ENCODE data around the gene EN1. TPM values are rescaled to one million over a fixed set of nuclear protein-coding genes. Genes with fewer than 3 reads are reported as not detected.

EN1 gene
- total RNA-seq, 1 experiment from 2014 or later: not detected

DNA sequence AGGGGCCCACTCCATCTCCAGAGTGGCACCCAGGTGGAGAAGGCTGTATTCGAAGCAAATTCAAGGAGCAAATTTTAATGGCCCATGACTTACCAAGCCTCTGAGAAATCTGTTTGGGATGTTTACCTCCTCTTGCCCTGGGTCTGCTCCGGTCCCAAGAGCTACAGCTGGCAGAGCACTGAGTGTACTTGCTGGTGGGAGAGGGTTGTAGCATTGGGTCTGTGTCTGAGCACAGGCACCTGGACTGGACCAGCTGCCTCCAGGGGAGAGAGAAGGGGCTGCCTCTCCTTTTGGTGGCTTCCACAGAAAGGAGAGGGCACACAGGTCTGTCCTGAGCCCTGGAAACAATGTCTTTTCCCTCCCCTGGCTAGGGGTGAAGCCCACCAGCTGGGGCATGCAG is 9.8 kb downstream of the EN1 start:
- no peak for TF ChIP-seq EZH2 (IDR thresholded peaks at IDR 0.05)
- TF ChIP-seq POLR2AphosphoS5 (IDR thresholded peaks at IDR 0.05; ENCODE audit: low read depth, low read length): no peak
- TF ChIP-seq RAD21 (IDR thresholded peaks at IDR 0.05; ENCODE audit: low read depth): no peak
- Histone ChIP-seq H3K4me2 (ENCODE audit: low read length) (no peak overlapping the region), H3K36me3 (ENCODE audit: control insufficient read depth in 1 of 2, insufficient read depth in 2 of 2, low read length in 2 of 2) (no peaks in the 10 kb centered on the region), H3K9me2 (ENCODE audit: insufficient read depth) (no peaks in the 10 kb centered on the region), H3K27me3 (ENCODE audit: insufficient read depth, low read length) (no peaks in the 10 kb centered on the region), H3K4me1 (ENCODE audit: control insufficient read depth in 1 of 2, insufficient read depth in 2 of 2, low read length in 2 of 2) (no peaks in the 10 kb centered on the region), H4K20me1 (ENCODE audit: insufficient read depth) (no peaks in the 10 kb centered on the region), H3K4me3 (replicated peaks in 1 of 2; ENCODE audit: low read depth in 1 of 2, low read length in 2 of 2) (no peak overlapping the region), H3K9ac (ENCODE audit: low read length) (no peak overlapping the region), H3K79me2 (ENCODE audit: insufficient read depth, low read length) (no peaks in the 10 kb centered on the region), H2AFZ (ENCODE audit: low read depth, low read length, poor library complexity, severe bottlenecking) (no peak overlapping the region), H3K9me3 (ENCODE audit: control insufficient read depth in 1 of 2, insufficient read depth in 1 of 2, low read depth in 1 of 2, low read length in 2 of 2) (no peaks in the 10 kb centered on the region), H3K27ac (ENCODE audit: low read depth, low read length) (no peak overlapping the region)
- ChIA-PET CTCF (no interaction called here), RAD21 (ENCODE audit: low non-redundant PET in 1 of 2, low total read pairs in 2 of 2, uncharacterized antibody in 2 of 2, unreplicated experiment in 2 of 2) (no interaction called here), POLR2A (no interaction called here)
- no peak for DNase-seq (ENCODE audit: low read depth, low spot score)
- no TSS peak for BruUV-seq (replicated peaks)
- intact Hi-C loops (cut with micrococcal nuclease): no loop called here
- no peak for ATAC-seq

DNA sequence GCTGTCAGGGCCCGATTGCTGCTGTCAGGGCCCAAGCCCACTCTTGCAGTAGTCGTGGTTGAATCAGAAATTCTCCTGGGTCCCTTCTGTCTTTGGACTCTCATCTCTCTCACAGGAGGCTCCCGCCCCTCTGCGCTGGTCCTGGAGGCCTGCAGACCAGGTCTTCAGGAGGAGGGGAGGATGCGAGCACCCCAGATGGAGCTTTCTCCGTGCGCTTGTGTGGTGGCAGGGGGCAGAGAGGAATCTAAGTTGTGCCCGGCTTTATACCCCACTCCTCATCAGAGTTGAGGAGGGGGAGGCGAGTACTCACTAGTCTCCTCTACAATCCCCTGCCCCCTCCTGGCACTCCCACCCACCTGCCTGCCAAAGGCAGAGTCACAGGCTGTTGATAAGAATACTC is 10.4 kb downstream of the EN1 start:
- no peaks in the 10 kb centered on the region for H3K9me2 ChIP-seq (ENCODE audit: insufficient read depth)
- ChIA-PET CTCF (no interaction called here), POLR2A (no interaction called here), RAD21 (ENCODE audit: low non-redundant PET in 1 of 2, low total read pairs in 2 of 2, uncharacterized antibody in 2 of 2, unreplicated experiment in 2 of 2) (no interaction called here)
- no peaks in the 10 kb centered on the region for H3K9me3 ChIP-seq (ENCODE audit: control insufficient read depth in 1 of 2, insufficient read depth in 1 of 2, low read depth in 1 of 2, low read length in 2 of 2)
- H3K36me3 ChIP-seq (ENCODE audit: control insufficient read depth in 1 of 2, insufficient read depth in 2 of 2, low read length in 2 of 2): no peaks in the 10 kb centered on the region
- H3K9ac ChIP-seq (ENCODE audit: low read length): no peak overlapping the region
- no peak overlapping the region for H3K4me3 ChIP-seq (replicated peaks in 1 of 2; ENCODE audit: low read depth in 1 of 2, low read length in 2 of 2)
- no TSS peak for BruUV-seq (replicated peaks)
- DNase-seq (ENCODE audit: low read depth, low spot score) (no peak), ATAC-seq (no peak)
- no peaks in the 10 kb centered on the region for H3K4me1 ChIP-seq (ENCODE audit: control insufficient read depth in 1 of 2, insufficient read depth in 2 of 2, low read length in 2 of 2)
- intact Hi-C loops (cut with micrococcal nuclease): no loop called here
- no peak overlapping the region for H3K4me2 ChIP-seq (ENCODE audit: low read length)
- no peaks in the 10 kb centered on the region for H4K20me1 ChIP-seq (ENCODE audit: insufficient read depth)
- H3K27me3 ChIP-seq (ENCODE audit: insufficient read depth, low read length): no peaks in the 10 kb centered on the region
- TF ChIP-seq EZH2phosphoT487 (IDR thresholded peaks at IDR 0.05; ENCODE audit: borderline replicate concordance) (no peak), ZNF274 (IDR thresholded peaks at IDR 0.05; ENCODE audit: low read depth, low read length) (no peak), SIN3A (IDR thresholded peaks at IDR 0.05; ENCODE audit: low read depth) (no peak), EGR1 (IDR thresholded peaks at IDR 0.05; ENCODE audit: low read depth) (no peak), POLR2A (IDR thresholded peaks at IDR 0.05; ENCODE audit: borderline replicate concordance, extremely low read depth, insufficient read depth, insufficient read length) (no peak), ZFX (IDR thresholded peaks at IDR 0.05) (no peak), TCF7L2 (IDR thresholded peaks at IDR 0.05; ENCODE audit: borderline replicate concordance, extremely low read depth, insufficient read depth, insufficient read length) (no peak), YY1 (IDR thresholded peaks at IDR 0.05; ENCODE audit: extremely low read depth, insufficient replicate concordance, low read depth, low read length) (no peak), SP1 (IDR thresholded peaks at IDR 0.05; ENCODE audit: low read depth) (no peak)
- TF ChIP-seq, protein P1, sequence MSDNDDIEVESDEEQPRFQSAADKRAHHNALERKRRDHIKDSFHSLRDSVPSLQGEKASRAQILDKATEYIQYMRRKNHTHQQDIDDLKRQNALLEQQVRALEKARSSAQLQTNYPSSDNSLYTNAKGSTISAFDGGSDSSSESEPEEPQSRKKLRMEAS (IDR thresholded peaks at IDR 0.05): no peak
- TF ChIP-seq, protein P2, sequence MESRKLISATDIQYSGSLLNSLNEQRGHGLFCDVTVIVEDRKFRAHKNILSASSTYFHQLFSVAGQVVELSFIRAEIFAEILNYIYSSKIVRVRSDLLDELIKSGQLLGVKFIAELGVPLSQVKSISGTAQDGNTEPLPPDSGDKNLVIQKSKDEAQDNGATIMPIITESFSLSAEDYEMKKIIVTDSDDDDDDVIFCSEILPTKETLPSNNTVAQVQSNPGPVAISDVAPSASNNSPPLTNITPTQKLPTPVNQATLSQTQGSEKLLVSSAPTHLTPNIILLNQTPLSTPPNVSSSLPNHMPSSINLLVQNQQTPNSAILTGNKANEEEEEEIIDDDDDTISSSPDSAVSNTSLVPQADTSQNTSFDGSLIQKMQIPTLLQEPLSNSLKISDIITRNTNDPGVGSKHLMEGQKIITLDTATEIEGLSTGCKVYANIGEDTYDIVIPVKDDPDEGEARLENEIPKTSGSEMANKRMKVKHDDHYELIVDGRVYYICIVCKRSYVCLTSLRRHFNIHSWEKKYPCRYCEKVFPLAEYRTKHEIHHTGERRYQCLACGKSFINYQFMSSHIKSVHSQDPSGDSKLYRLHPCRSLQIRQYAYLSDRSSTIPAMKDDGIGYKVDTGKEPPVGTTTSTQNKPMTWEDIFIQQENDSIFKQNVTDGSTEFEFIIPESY (IDR thresholded peaks at IDR 0.05; ENCODE audit: extremely low read depth, insufficient replicate concordance, low read length): no peak
- TF ChIP-seq, protein P3, sequence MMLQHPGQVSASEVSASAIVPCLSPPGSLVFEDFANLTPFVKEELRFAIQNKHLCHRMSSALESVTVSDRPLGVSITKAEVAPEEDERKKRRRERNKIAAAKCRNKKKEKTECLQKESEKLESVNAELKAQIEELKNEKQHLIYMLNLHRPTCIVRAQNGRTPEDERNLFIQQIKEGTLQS (IDR thresholded peaks at IDR 0.05): no peak
- H2AFZ ChIP-seq (ENCODE audit: low read depth, low read length, poor library complexity, severe bottlenecking): no peak overlapping the region
- H3K27ac ChIP-seq (ENCODE audit: low read depth, low read length): no peak overlapping the region
- no peaks in the 10 kb centered on the region for H3K79me2 ChIP-seq (ENCODE audit: insufficient read depth, low read length)
